Measurements from ENCODE around the gene DNAAF9. TPM values are rescaled to one million over a fixed set of nuclear protein-coding genes. Genes with fewer than 3 reads are reported as not detected.
A peak's percentile ranks its signal among the peaks of the same experiment; 100 is the strongest.

The DNAAF9 gene
- total and polyA plus RNA-seq, 5 experiments from 2014 or later = 0.62 to 5.1 (median 1.4) TPM

GRCh38 chr20:3390759-3391425 is 16.6 kb downstream of the DNAAF9 start:
- POLR2A ChIA-PET = no interaction called here
- Mint-ChIP-seq H3K9me3 (peaks cover 0 to 2% (median under 1%) of the 10 kb centered on the region in 9 donors), H3K27me3 (no peaks in the 10 kb centered on the region), H3K4me1 (peaks cover 2 to 13% (median 6%) of the 10 kb centered on the region in 4 donors), H3K36me3 (peaks cover 0 to 6% (median 5%) of the 10 kb centered on the region in 3 donors), H3K27ac (no peak overlapping the region), H3K4me3 (no peak overlapping the region)
- DNase-seq (no peak), ATAC-seq (no peak)

GRCh38 chr20:3383878-3384495 is 23.5 kb downstream of the DNAAF9 start:
- no peak for ATAC-seq
- no peak overlapping the region for H3K4me3 Mint-ChIP-seq
- DNase-seq = no peak
- H3K9me3 Mint-ChIP-seq = peaks cover 0 to 2% (median 0%) of the 10 kb centered on the region in 9 donors
- H3K4me1 Mint-ChIP-seq = peaks cover 0 to 17% (median 8%) of the 10 kb centered on the region in 4 donors
- peaks cover 0 to 23% (median 5%) of the 10 kb centered on the region in 3 donors for H3K36me3 Mint-ChIP-seq
- POLR2A ChIA-PET = no interaction called here
- no peaks in the 10 kb centered on the region for H3K27me3 Mint-ChIP-seq
- H3K27ac Mint-ChIP-seq = no peak overlapping the region

- H3K4me1 Mint-ChIP-seq = peaks cover 3 to 13% (median 7%) of the 10 kb centered on the region in 4 donors
- POLR2A ChIA-PET = interaction anchor here (0.7 kb wide), 1 partner anchor 428 kb away, joined by 3 read pairs; no protein-coding TSS in a partner anchor
- peaks cover 0 to 1% (median 0%) of the 10 kb centered on the region in 9 donors for H3K9me3 Mint-ChIP-seq
- H3K36me3 Mint-ChIP-seq = peaks cover 5 to 26% (median 7%) of the 10 kb centered on the region in 3 donors
- ATAC-seq (no peak), DNase-seq (no peak)
- H3K4me3 Mint-ChIP-seq = no peak overlapping the region
- H3K27me3 Mint-ChIP-seq = no peaks in the 10 kb centered on the region
- H3K27ac Mint-ChIP-seq = no peak overlapping the region
Observed at GRCh38 chr20:3382836-3383235, 24.6 kb downstream of the DNAAF9 start.

- DNase-seq (no peak), ATAC-seq (no peak)
- peak overlapping the region in 1 of 10 donors; percentile 4 for H3K27ac Mint-ChIP-seq
- POLR2A ChIA-PET = no interaction called here
- peaks cover 0 to 33% (median 21%) of the 10 kb centered on the region in 3 donors for H3K36me3 Mint-ChIP-seq
- no peaks in the 10 kb centered on the region for H3K27me3 Mint-ChIP-seq
- no peak overlapping the region for H3K4me3 Mint-ChIP-seq
- no peaks in the 10 kb centered on the region for H3K9me3 Mint-ChIP-seq
- H3K4me1 Mint-ChIP-seq = peaks cover 3 to 13% (median 4%) of the 10 kb centered on the region in 4 donors
Observed at GRCh38 chr20:3380228-3381070, 27.0 kb downstream of the DNAAF9 start.

- ATAC-seq (no peak), DNase-seq (no peak)
- Mint-ChIP-seq H3K36me3 (peaks cover 9 to 51% (median 44%) of the 10 kb centered on the region in 3 donors), H3K27me3 (no peaks in the 10 kb centered on the region), H3K27ac (no peak overlapping the region), H3K9me3 (no peaks in the 10 kb centered on the region), H3K4me1 (peaks cover 0 to 3% (median 1%) of the 10 kb centered on the region in 4 donors), H3K4me3 (no peak overlapping the region)
- POLR2A ChIA-PET = no interaction called here
Observed at GRCh38 chr20:3378138-3378537, 29.3 kb downstream of the DNAAF9 start.

- H3K4me3 Mint-ChIP-seq = no peak overlapping the region
- no peaks in the 10 kb centered on the region for H3K9me3 Mint-ChIP-seq
- DNase-seq (no peak), ATAC-seq (no peak)
- peaks cover 9 to 54% (median 46%) of the 10 kb centered on the region in 3 donors for H3K36me3 Mint-ChIP-seq
- H3K4me1 Mint-ChIP-seq = peaks cover 0 to 3% (median 0%) of the 10 kb centered on the region in 4 donors
- POLR2A ChIA-PET = no interaction called here
- no peaks in the 10 kb centered on the region for H3K27me3 Mint-ChIP-seq
- no peak overlapping the region for H3K27ac Mint-ChIP-seq
Observed at GRCh38 chr20:3377644-3378043, 29.8 kb downstream of the DNAAF9 start.

- POLR2A ChIA-PET = no interaction called here
- Mint-ChIP-seq H3K36me3 (peaks cover 9 to 63% (median 57%) of the 10 kb centered on the region in 3 donors), H3K4me1 (peaks cover 0 to 5% (median 0%) of the 10 kb centered on the region in 4 donors), H3K27ac (no peak overlapping the region), H3K27me3 (no peaks in the 10 kb centered on the region), H3K4me3 (no peak overlapping the region), H3K9me3 (no peaks in the 10 kb centered on the region)
- DNase-seq (no peak), ATAC-seq (no peak)
Observed at GRCh38 chr20:3374296-3374695, 33.2 kb downstream of the DNAAF9 start.

GRCh38 chr20:3371754-3372153 is 35.7 kb downstream of the DNAAF9 start:
- no peaks in the 10 kb centered on the region for H3K27me3 Mint-ChIP-seq
- no peaks in the 10 kb centered on the region for H3K9me3 Mint-ChIP-seq
- H3K27ac Mint-ChIP-seq = peak overlapping the region in 1 of 10 donors; percentile 11
- POLR2A ChIA-PET = no interaction called here
- peaks cover 9 to 58% (median 56%) of the 10 kb centered on the region in 3 donors for H3K36me3 Mint-ChIP-seq
- no peak for ATAC-seq
- no peak for DNase-seq
- no peak overlapping the region for H3K4me3 Mint-ChIP-seq
- H3K4me1 Mint-ChIP-seq = peaks cover 0 to 2% (median 0%) of the 10 kb centered on the region in 4 donors

GRCh38 chr20:3367089-3367488 is 40.4 kb downstream of the DNAAF9 start:
- Mint-ChIP-seq H3K4me1 (no peaks in the 10 kb centered on the region), H3K9me3 (no peaks in the 10 kb centered on the region), H3K27me3 (no peaks in the 10 kb centered on the region), H3K36me3 (peaks cover 0 to 30% (median 17%) of the 10 kb centered on the region in 3 donors), H3K27ac (no peak overlapping the region), H3K4me3 (no peak overlapping the region)
- ATAC-seq (no peak), DNase-seq (no peak)
- POLR2A ChIA-PET = no interaction called here

- Mint-ChIP-seq H3K4me3 (no peak overlapping the region), H3K27me3 (no peaks in the 10 kb centered on the region), H3K36me3 (peaks cover 0 to 16% (median 9%) of the 10 kb centered on the region in 3 donors), H3K4me1 (no peaks in the 10 kb centered on the region), H3K27ac (no peak overlapping the region), H3K9me3 (no peaks in the 10 kb centered on the region)
- POLR2A ChIA-PET = no interaction called here
- ATAC-seq (no peak), DNase-seq (no peak)
Observed at GRCh38 chr20:3364323-3365013, 43.0 kb downstream of the DNAAF9 start.

- Mint-ChIP-seq H3K4me1 (no peaks in the 10 kb centered on the region), H3K36me3 (peaks cover 0 to 8% (median 8%) of the 10 kb centered on the region in 3 donors), H3K27me3 (no peaks in the 10 kb centered on the region), H3K27ac (peak overlapping the region in 1 of 10 donors; percentile 61), H3K4me3 (no peak overlapping the region), H3K9me3 (no peaks in the 10 kb centered on the region)
- POLR2A ChIA-PET = no interaction called here
- DNase-seq = no peak
- ATAC-seq = no peak
Observed at GRCh38 chr20:3360752-3361151, 46.7 kb downstream of the DNAAF9 start.

GRCh38 chr20:3358676-3359340 is 48.7 kb downstream of the DNAAF9 start:
- Mint-ChIP-seq H3K27me3 (no peaks in the 10 kb centered on the region), H3K27ac (peak overlapping the region in 1 of 10 donors; percentile 1), H3K4me1 (no peaks in the 10 kb centered on the region), H3K4me3 (no peak overlapping the region), H3K36me3 (peaks cover 0 to 8% (median 4%) of the 10 kb centered on the region in 3 donors), H3K9me3 (no peaks in the 10 kb centered on the region)
- DNase-seq (no peak), ATAC-seq (no peak)
- POLR2A ChIA-PET = no interaction called here
